A549 (cell line): Measurements from ENCODE around the gene CCDC27.

Source experiments
- FOSL2 ChIP-seq, 2 experiments: fragments of 450-650 bp in 1 of 2; fragments of >200 bp in 1 of 2; sonication (Bioruptor Twin) in 1 of 2; formaldehyde crosslinking; IDR thresholded peaks; 2 replicates each; pipeline versions ENCODE4 v1.5.0 to v1.6.1; 2016 to 2020; ENCODE audit warnings: mild to moderate bottlenecking in 1 of 2, moderate library complexity in 1 of 2
- RARB ChIP-seq: fragments of 250-450 bp; sonication (Bioruptor Pico); IDR thresholded peaks from 2 replicates; pipeline ENCODE4 v1.8.0; 2021; ENCODE audit warnings: mild to moderate bottlenecking, moderate library complexity
- SREBF2 ChIP-seq: fragments of 450-650 bp; IDR thresholded peaks from 2 replicates; pipeline ENCODE4 v1.6.1; 2014; ENCODE audit warnings: mild to moderate bottlenecking, moderate library complexity
- TFCP2L1 ChIP-seq: fragments of 250-450 bp; sonication (Bioruptor Pico); IDR thresholded peaks from 2 replicates; pipeline ENCODE4 v1.5.0; 2021; ENCODE audit warnings: mild to moderate bottlenecking
- TF ChIP-seq, protein P1 (sequence below): fragments of >200 bp; sonication (Bioruptor Twin); formaldehyde crosslinking; IDR thresholded peaks from 3 replicates; pipeline ENCODE4 v1.5.1; 2016

DNA sequence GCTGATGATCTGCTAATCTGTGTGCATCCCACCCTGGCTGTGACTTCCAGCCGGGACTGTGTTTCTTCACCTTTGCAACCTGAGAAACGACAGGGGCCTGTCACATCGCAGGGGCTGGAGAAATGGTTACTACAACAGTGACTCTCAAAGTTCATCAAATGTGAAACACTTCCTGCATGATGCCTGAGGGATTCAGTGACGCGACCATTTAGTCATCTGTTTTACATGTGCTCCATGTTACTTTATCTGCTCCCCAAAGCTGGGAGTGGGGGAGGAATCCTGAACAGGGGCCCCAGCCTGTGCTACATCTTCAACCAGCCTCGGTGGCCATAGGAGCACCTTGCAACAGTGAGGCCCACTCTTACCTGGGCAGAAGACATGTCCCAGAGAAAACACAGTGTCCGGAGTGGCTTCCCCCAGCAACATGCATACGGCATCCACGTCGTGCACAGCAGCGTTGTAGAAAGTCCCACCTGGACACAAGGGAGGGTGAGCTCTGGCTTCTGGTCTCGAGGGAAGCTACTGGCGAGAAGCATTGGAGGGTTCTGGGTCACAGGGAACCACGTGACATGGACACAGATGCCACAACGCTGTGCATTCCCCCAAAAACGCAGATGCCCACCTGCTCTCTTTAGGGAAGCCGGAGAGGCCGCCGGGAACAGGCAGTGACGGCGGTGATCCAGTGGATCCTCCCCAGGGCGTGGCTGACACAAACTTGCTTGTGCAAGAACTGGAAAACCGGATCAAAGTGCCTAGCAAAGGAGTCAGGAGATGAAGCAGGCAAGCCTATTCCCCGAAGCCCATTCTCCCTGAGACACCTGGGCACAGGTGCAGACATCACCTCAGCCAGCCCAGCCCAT lies 9.6 kb upstream of the CCDC27 start:
- TF ChIP-seq RARB (CRISPR knock-in tag) (no peak), FOSL2 (IDR thresholded peaks at IDR 0.05) (no peak), FOSL2 (CRISPR knock-in tag; IDR thresholded peaks at IDR 0.05) (no peak), SREBF2 (no peak), TFCP2L1 (CRISPR knock-in tag) (no peak)
- TF ChIP-seq, protein P1, sequence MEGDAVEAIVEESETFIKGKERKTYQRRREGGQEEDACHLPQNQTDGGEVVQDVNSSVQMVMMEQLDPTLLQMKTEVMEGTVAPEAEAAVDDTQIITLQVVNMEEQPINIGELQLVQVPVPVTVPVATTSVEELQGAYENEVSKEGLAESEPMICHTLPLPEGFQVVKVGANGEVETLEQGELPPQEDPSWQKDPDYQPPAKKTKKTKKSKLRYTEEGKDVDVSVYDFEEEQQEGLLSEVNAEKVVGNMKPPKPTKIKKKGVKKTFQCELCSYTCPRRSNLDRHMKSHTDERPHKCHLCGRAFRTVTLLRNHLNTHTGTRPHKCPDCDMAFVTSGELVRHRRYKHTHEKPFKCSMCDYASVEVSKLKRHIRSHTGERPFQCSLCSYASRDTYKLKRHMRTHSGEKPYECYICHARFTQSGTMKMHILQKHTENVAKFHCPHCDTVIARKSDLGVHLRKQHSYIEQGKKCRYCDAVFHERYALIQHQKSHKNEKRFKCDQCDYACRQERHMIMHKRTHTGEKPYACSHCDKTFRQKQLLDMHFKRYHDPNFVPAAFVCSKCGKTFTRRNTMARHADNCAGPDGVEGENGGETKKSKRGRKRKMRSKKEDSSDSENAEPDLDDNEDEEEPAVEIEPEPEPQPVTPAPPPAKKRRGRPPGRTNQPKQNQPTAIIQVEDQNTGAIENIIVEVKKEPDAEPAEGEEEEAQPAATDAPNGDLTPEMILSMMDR = no peak
